BE2C (cell line): ENCODE data around the gene CXXC5.

Experiments
- DNase-seq: peaks from one replicate; pipeline ENCODE4 v3.0.0-alpha.2; 2020
- H3K27me3 ChIP-seq: fragments of 250-450 bp; sonication (Bioruptor Pico); 2 replicates; pipeline ENCODE4 v1.5.1; 2020; ENCODE audit warnings: mild to moderate bottlenecking
- H3K36me3 ChIP-seq: fragments of 250-450 bp; sonication (Bioruptor Pico); 2 replicates; pipeline ENCODE4 v1.5.1; 2020; ENCODE audit warnings: mild to moderate bottlenecking
- H3K4me1 ChIP-seq: fragments of 250-450 bp; sonication (Bioruptor Pico); 2 replicates; pipeline ENCODE4 v1.5.1; 2020
- H3K4me3 ChIP-seq: 2 replicates; pipeline ENCODE4 v1.5.1; 2011; ENCODE audit warnings: low read depth, low read length
- H3K9me3 ChIP-seq: fragments of 250-450 bp; sonication (Bioruptor Pico); 2 replicates; pipeline ENCODE4 v1.5.1; 2020
- CTCF ChIP-seq: IDR thresholded peaks from 2 replicates; pipeline ENCODE4 v1.5.1; 2012; ENCODE audit warnings: mild to moderate bottlenecking, low read depth, low read length

Gene CXXC5

DNA sequence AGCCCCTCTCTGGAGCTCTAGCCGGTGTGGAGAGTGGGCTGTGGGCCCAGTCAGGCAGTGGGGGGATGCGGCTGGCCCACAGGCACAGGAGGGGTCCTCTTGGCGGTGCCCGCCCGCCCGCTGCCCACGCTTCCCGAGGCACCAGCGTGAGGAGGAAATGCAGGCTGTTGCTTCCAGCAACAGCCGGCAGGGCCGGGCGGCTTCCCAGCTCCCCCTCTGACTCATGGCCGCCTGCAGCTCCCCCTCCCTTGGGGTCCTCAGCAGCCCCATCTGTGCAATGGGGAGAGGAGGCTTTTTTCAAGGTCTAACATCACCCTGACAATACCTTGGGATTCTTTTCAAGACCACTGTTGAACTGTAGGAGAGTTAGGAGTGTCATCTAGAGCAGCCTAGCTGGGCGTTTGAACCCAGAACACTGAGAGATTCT is 10.4 kb downstream of the CXXC5 start:
- no peak for DNase-seq

DNA sequence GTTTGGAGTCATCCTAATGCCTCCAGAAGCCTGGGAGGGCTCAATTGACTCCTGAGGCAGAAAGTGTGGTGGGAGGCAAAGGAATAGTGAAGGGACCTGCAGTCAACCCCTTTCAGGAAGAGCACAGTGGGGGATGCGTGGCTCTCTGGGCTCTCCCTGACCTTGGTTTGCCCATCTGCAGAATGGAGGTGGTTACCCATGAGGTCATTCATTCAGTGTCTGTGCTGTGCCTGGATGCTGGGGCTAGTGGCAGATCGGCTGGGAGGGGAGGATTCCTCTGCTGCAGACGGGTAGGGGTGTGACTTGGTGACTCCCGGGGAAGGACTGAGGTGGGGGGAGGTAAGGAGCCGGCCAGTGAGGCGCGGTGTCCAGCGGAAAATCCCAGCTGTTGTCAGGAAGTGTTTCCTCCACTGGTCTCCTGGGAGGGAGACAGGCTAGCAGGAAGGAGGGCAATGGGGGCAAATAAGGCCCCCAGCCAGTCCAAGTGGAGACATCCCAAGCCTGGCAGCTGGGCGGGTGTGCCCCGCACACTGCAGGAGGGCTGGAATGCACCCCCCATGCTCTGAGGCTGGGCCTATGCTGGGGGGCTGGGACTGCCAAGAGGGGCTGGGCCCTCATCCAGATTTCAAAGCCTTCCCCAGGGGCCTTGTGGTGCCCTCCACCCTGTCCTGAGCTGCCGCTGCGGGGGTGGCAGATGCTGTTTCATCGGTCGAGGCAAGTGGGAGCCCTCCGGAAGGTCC is 10.9 kb downstream of the CXXC5 start:
- no peak for TF ChIP-seq CTCF
- peak; percentile 59 for DNase-seq
- Histone ChIP-seq H3K27me3 (no peaks in the 10 kb centered on the region), H3K4me1 (peaks cover 55% of the 10 kb centered on the region), H3K9me3 (no peaks in the 10 kb centered on the region), H3K4me3 (peak overlapping the region; percentile 22), H3K36me3 (0 out of 2 replicates have a peak, but pooled peaks cover 4% of the 10 kb centered on the region)

More for the DNA sequence above, 10.4 kb downstream of the CXXC5 start:
- H3K27me3 ChIP-seq, result no peaks in the 10 kb centered on the region
- H3K4me1 ChIP-seq, result peaks cover 56% of the 10 kb centered on the region
- 0 out of 2 replicates have a peak, but pooled peaks cover 4% of the 10 kb centered on the region for H3K36me3 ChIP-seq
- TF ChIP-seq CTCF, result no peak
- no peaks in the 10 kb centered on the region for H3K9me3 ChIP-seq
- H3K4me3 ChIP-seq, result no peak overlapping the region

DNA sequence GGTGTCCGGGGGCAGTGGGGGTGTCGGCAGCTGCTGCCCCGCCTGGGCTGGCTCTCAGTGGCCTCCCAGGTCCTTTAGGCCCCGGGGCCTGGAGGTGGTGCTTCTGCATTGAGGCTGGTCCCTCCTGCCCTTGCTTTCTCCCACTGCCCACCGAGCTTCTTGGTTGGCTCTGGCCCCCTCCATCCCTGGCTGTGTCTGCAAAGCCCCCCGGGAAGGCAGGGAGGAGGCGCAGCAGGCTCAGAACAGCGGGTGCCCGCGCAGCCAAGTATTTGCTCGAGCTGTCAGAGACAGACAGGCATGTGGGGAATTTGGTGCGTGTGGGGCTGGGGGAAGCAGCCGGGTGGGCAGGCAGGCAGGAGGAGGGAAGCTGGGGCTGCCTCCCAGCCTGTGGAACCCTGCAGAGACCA is 11.5 kb downstream of the CXXC5 start:
- Histone ChIP-seq H3K27me3 (no peaks in the 10 kb centered on the region), H3K4me3 (peak overlapping the region; percentile 22), H3K36me3 (peaks cover 5% of the 10 kb centered on the region; the same call in 1 of the 2 replicates), H3K9me3 (no peaks in the 10 kb centered on the region), H3K4me1 (peaks cover 51% of the 10 kb centered on the region)
- no peak for TF ChIP-seq CTCF
- peak; percentile 37 for DNase-seq

DNA sequence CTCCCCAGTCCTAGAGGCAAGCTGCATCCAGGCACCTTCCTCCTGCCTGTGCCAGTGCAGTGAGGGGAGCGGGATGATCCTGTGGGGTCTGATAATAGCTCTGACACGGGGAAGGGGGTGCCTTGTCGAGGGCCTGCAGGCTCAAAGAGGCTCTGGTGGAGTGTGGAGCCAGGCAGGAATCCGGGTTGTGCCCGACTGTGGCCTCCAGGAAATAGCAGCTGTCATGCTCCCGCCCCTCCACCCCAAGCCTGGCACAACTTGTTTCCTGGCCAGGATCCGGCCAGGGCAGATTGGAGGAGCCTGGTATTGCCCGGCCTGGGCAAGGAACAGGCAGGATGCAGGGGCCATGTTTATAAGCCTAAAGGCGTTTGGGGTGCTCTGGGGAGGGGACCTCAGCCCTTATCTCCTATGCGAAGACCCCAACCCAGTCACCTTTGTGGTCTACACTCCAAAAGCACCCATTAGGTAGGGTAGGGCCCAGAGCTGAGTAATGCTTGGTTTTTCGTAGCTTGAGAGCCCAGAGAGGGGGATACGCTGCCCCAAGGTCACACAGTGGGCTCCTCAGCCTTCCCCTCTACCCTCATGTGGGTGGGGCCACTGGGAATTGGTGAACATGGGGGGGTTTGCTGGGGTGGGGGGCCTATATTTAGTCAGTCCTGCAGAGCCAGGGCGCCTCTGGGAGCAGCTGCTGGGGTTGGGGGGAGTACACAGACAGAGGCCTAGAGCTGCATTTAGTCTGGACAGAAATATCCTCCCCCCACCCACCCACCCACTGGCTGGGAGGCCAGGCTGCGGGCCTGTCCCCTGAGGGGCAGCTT is 12.2 kb downstream of the CXXC5 start:
- Histone ChIP-seq H3K36me3 (peaks cover 7% of the 10 kb centered on the region; the same call in 1 of the 2 replicates), H3K4me1 (peaks cover 54% of the 10 kb centered on the region), H3K27me3 (no peaks in the 10 kb centered on the region), H3K4me3 (peak overlapping the region; percentile 22), H3K9me3 (no peaks in the 10 kb centered on the region)
- no peak for TF ChIP-seq CTCF
- peak; percentile 67 for DNase-seq

- peaks cover 7% of the 10 kb centered on the region; the same call in 1 of the 2 replicates for H3K36me3 ChIP-seq
- no peaks in the 10 kb centered on the region for H3K9me3 ChIP-seq
- TF ChIP-seq CTCF, result no peak
- H3K4me3 ChIP-seq, result peak overlapping the region; percentile 6
- H3K27me3 ChIP-seq, result no peaks in the 10 kb centered on the region
- peaks cover 54% of the 10 kb centered on the region for H3K4me1 ChIP-seq
- peak; percentile 92 for DNase-seq
These were observed 13.0 kb downstream of the CXXC5 start for GRCh38 chr5:139660923-139661814.
